ENCODE measurements around the gene C17orf58. TPM values are rescaled to one million over a fixed set of nuclear protein-coding genes. Genes with fewer than 3 reads are reported as not detected.
"Not testable (repeated sequence)": the region's sequence is repeated elsewhere in the genome, so short reads cannot be mapped to it uniquely, and the experiment has no call there.

The C17orf58 gene
- total RNA-seq, 1 experiment from 2014 or later, result 27.9 TPM

- DNase-seq (ENCODE audit: low read depth), result no peak
These were observed 7.9 kb upstream of the C17orf58 start for GRCh38 chr17:68004201-68004600.

- peak; percentile 14 for DNase-seq (ENCODE audit: low read depth)
These were observed 3.1 kb upstream of the C17orf58 start for GRCh38 chr17:67999291-67999911.

- DNase-seq (ENCODE audit: low read depth), result no peak
These were observed 2.2 kb upstream of the C17orf58 start for GRCh38 chr17:67998466-67998865.

GRCh38 chr17:67995570-67996263, 552 bp downstream of the C17orf58 start:
- peak; percentile 18 for DNase-seq (ENCODE audit: low read depth)

- peak; percentile 78 for DNase-seq (ENCODE audit: low read depth)
These were observed 1.3 kb downstream of the C17orf58 start for GRCh38 chr17:67994817-67995569.

- DNase-seq (ENCODE audit: low read depth), result no peak
These were observed 2.3 kb downstream of the C17orf58 start for GRCh38 chr17:67993998-67994361.

- DNase-seq (ENCODE audit: low read depth), result peak; percentile 94
These were observed 2.9 kb downstream of the C17orf58 start for GRCh38 chr17:67993153-67993997.

- DNase-seq (ENCODE audit: low read depth), result no peak
These were observed 3.6 kb downstream of the C17orf58 start for GRCh38 chr17:67992548-67993152.

- no peak for DNase-seq (ENCODE audit: low read depth)
These were observed 5.4 kb downstream of the C17orf58 start for GRCh38 chr17:67990909-67991308.

GRCh38 chr17:67983383-67983688, 12.9 kb downstream of the C17orf58 start:
- DNase-seq (ENCODE audit: low read depth), result no peak

- DNase-seq (ENCODE audit: low read depth), result no peak
These were observed 13.4 kb downstream of the C17orf58 start for GRCh38 chr17:67982686-67983382.

- DNase-seq (ENCODE audit: low read depth), result no peak
These were observed 14.1 kb downstream of the C17orf58 start for GRCh38 chr17:67982034-67982640.

- not testable (repeated sequence) for DNase-seq (ENCODE audit: low read depth)
These were observed 15.4 kb downstream of the C17orf58 start for GRCh38 chr17:67980883-67981282.

- DNase-seq (ENCODE audit: low read depth), result no peak
These were observed 15.8 kb downstream of the C17orf58 start for GRCh38 chr17:67980456-67980855.

- not testable (repeated sequence) for DNase-seq (ENCODE audit: low read depth)
These were observed 20.0 kb downstream of the C17orf58 start for GRCh38 chr17:67976306-67976705.

- no peak for DNase-seq (ENCODE audit: low read depth)
These were observed 21.6 kb downstream of the C17orf58 start for GRCh38 chr17:67974598-67975066.

- no peak for DNase-seq (ENCODE audit: low read depth)
These were observed 22.1 kb downstream of the C17orf58 start for GRCh38 chr17:67974185-67974584.

GRCh38 chr17:67970783-67971182, 25.5 kb downstream of the C17orf58 start:
- no peak for DNase-seq (ENCODE audit: low read depth)

GRCh38 chr17:67963145-67963572, 33.1 kb downstream of the C17orf58 start:
- peak; percentile 77 for DNase-seq (ENCODE audit: low read depth)

GRCh38 chr17:67962156-67962555, 34.1 kb downstream of the C17orf58 start:
- DNase-seq (ENCODE audit: low read depth), result not testable (repeated sequence)
